GF-D8 (cell line): ENCODE measurements around the gene F8A3.
"Not testable (repeated sequence)": the region's sequence is repeated elsewhere in the genome, so short reads cannot be mapped to it uniquely, and the experiment has no call there.

Experiments used
- DNase-seq: peaks from one replicate; lab custom pipeline; 2025; lab: John Stamatoyannopoulos, UW

The F8A3 gene

DNA sequence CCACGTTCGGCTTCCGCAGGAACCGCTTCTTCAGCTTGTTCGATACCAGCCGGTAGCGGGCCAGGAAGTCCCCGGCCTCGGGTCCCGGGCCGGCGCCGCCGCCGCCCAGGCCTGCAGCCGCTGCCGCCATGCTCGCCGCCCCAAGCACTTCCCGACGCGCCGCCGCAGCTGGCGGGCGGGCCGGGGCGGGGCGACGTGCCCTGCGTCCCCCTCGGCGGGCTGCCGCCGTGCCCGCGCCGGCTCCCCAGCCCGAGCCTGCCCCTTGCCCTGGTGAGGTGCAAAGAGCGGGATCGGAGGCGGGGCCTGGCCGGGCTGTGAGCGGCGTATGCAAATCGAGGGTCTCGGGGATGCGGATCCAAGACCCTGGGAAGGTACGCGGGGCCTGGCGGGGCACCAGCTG is at the start of gene F8A3:
Gene F8A3 (minus strand): TSS at position 150 of the 400 bp plus-strand sequence. CDS start 20 bp downstream, at position 130.
- DNase-seq: not testable (repeated sequence)

DNA sequence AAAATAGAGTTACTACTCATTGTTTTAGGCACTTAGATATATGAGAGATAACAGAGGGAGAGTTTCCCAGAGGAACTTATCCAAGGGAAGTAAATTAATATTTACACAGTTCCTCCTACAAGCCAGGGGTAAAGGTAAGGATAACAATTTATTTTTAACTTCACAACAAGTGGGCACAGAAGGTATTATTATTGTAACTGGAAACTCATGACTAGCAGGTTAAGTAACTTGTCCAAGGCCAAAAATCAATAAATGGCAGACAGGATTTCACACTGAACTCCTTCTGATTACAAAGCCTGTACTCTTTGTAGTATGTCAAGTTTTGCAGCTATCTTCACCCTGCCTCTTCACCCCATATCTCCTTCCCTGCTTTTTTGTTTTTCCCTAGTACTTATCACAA is 46.9 kb upstream of the F8A3 start:
- no peak for DNase-seq

GRCh38 chrX:155495134-155495533 is 36.7 kb upstream of the F8A3 start:
- DNase-seq: not testable (repeated sequence)

- DNase-seq: not testable (repeated sequence)
Measured at GRCh38 chrX:155491421-155491820, 33.0 kb upstream of the F8A3 start.

DNA sequence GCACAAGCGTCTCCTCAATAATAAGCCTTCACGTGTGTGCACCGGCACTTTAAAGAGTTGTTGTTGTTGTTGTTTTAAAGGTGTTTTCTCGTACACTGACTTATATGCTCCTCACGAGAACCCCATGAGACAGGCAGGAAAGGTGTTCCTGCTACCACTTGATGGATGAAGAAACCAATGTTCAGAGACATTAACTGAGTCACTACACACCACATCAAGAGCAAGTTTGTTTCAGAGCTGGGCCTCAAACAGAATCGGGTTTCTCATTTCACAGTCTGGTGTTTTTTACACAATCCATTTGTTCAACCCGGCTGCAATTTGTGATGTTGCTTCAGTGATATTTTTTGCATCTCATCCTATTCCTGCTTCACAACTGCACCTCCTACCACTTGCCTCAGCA is 18.7 kb upstream of the F8A3 start:
- DNase-seq: not testable (repeated sequence)

- not testable (repeated sequence) for DNase-seq
Measured at GRCh38 chrX:155466269-155466938, 8.0 kb upstream of the F8A3 start.

- DNase-seq: not testable (repeated sequence)
Measured at GRCh38 chrX:155460501-155460900, 2.1 kb upstream of the F8A3 start.

GRCh38 chrX:155457761-155458447 is 516 bp downstream of the F8A3 start:
- not testable (repeated sequence) for DNase-seq

DNA sequence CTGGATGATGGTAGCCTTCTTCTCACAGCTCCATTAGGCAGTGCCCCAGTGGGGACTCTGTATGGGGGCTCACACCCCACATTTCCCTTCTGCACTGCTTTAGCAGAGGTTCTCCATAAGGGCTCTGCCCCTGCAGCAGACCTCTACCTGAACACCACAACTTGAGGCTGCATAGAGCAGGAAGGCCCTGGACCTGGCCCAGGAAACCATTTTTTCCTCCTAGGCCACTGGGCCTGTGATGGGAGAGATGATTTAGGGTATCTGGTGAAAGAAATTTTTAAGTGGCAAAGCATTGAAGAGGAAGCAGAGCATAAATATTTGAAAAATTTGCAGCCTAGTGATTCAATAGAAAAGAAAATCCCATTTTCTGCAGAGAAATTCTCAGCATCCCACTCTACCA is 17.3 kb downstream of the F8A3 start:
- no peak for DNase-seq

GRCh38 chrX:155435744-155436112 is 22.7 kb downstream of the F8A3 start:
- DNase-seq: no peak

DNA sequence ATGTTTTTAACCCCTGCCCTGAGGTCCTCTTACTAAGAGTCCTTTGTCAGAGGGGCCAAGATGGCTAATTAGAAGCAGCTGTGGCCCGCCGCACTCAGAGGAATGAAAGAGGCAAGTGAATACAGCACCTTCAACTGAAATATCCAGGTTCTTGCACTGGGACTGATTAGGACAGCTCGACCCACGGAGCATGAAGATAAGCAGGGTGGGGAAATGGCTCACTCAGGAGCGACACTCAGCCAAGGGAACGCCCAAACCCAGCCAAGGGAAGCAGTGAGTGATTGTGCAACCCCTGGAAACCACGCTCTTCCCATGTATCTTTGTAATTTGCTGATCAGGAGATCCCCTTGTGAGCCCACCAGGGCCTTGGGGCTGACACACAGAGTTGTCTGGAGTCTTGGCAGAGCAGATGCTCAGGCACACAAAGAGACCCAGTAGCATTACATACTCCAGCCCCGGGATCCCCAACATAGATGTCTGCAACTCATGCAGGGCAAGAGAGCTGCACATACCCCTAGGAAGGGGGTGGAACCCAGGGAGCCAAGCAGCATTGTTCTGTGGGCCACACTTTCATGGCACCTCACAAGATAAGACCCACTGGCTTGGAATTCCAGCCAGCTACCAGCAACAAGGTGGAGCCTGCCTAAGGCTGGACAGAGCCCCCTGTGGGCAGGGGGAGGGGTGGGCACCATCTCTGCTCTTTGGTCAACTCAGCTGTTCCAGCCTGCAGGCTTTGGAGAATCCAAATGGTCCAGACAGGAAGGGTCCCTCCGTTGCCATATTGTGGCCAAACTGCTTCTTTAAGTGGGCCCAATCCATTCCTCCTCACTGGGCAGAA is 23.3 kb downstream of the F8A3 start:
- DNase-seq: no peak

DNA sequence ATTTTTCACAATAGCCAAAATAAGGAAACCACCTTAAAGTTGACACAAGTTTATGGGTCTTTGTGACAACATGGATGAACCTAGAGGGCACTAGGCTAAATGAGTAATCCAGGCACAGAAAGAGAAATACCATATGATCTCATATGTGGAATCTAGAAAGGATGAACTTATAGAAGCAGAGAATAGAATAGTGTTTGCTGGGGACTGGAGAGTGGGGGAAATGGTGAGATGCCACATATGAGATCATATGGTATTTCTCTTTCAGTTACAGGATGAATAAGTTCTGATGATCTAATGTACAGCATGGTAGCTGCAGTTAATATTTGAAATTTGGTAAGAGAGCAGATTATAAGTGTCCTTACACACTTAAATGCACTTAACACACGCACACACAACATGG is 40.7 kb downstream of the F8A3 start:
- no peak for DNase-seq
